Left lobe of liver (tissue), 2 donors: ENCODE data around the gene UGT1A9. TPM values are rescaled to one million over a fixed set of nuclear protein-coding genes. Genes with fewer than 3 reads are reported as not detected.
A peak's percentile ranks its signal among the peaks of the same experiment; 100 is the strongest.
"Not testable (repeated sequence)": the region's sequence is repeated elsewhere in the genome, so short reads cannot be mapped to it uniquely, and the experiment has no call there.

Experiments
- ATAC-seq: fragments of 200-7000 bp; cut with Tn5 transposase; one replicate; pipeline ENCODE4 v1.9.1; 2020; ENCODE audit warnings: mild to moderate bottlenecking, moderate library complexity
- DNase-seq: peaks from one replicate; pipeline ENCODE4 v3.0.0-alpha.2; 2020; ENCODE audit warnings: low spot score
- total RNA-seq: library from RNA; stranded (reverse); gene quantifications from one replicate; pipeline ENCODE4 v1.2.1, GENCODE V29; 2021
- donor health status: DM: no; HTN: no; CAD: no; lungs with moderate emphysema.
- donor health status: DM: no; HTN: yes; CAD: no.

The UGT1A9 gene
- total RNA-seq, 1 donor from 2014 or later, result 95.1 TPM

- DNase-seq (no peak), ATAC-seq (no peak)
Measured at GRCh38 chr2:233708942-233709341, 37.2 kb downstream of the UGT1A9 start.

GRCh38 chr2:233711312-233712008 lies 39.8 kb downstream of the UGT1A9 start:
- peak; percentile 86 for DNase-seq
- ATAC-seq, result peak; percentile 95

DNA sequence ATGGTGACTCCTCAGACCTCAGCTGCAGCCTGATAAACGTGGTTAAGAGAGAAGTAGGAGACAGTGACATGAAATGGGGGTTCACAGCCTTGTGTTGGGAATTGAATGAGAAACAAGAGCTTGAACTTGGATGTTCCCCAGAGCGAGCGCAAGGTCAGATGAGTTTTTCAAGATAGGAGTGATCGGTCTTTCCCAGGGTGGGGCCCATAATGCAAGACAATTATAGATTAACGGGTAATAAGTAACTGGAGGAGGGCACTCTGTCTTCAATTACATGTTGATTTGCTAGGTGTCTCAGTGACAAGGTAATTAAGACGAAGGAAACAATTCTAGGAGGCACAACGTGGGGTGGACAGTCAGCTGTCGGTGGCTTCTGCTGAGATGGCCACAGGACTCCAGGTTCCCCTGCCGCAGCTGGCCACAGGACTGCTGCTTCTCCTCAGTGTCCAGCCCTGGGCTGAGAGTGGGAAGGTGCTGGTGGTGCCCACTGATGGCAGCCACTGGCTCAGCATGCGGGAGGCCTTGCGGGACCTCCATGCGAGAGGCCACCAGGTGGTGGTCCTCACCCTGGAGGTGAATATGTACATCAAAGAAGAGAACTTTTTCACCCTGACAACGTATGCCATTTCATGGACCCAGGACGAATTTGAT lies 41.0 kb downstream of the UGT1A9 start, which contains the start of gene UGT1A5:
Gene UGT1A5 (plus strand): TSS at position 297 of the 651 bp plus-strand sequence. CDS start 85 bp downstream, at position 382.
- no peak for ATAC-seq
- DNase-seq, result no peak

DNA sequence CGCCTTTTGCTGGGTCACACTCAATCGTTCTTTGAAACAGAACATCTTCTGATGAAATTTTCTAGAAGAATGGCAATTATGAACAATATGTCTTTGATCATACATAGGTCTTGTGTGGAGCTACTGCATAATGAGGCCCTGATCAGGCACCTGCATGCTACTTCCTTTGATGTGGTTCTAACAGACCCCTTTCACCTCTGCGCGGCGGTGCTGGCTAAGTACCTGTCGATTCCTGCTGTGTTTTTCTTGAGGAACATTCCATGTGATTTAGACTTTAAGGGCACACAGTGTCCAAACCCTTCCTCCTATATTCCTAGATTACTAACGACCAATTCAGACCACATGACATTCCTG lies 41.5 kb downstream of the UGT1A9 start:
- ATAC-seq (no peak), DNase-seq (no peak)

- ATAC-seq (no peak), DNase-seq (no peak)
Measured at GRCh38 chr2:233714121-233714520, 42.4 kb downstream of the UGT1A9 start.

GRCh38 chr2:233718552-233718951 lies 46.9 kb downstream of the UGT1A9 start, which contains the start of gene UGT1A4:
TSS of gene UGT1A4 (plus strand) at chr2:233718736. CDS start at chr2:233718821, 85 bp downstream.
- peak; percentile 85 for ATAC-seq

DNA sequence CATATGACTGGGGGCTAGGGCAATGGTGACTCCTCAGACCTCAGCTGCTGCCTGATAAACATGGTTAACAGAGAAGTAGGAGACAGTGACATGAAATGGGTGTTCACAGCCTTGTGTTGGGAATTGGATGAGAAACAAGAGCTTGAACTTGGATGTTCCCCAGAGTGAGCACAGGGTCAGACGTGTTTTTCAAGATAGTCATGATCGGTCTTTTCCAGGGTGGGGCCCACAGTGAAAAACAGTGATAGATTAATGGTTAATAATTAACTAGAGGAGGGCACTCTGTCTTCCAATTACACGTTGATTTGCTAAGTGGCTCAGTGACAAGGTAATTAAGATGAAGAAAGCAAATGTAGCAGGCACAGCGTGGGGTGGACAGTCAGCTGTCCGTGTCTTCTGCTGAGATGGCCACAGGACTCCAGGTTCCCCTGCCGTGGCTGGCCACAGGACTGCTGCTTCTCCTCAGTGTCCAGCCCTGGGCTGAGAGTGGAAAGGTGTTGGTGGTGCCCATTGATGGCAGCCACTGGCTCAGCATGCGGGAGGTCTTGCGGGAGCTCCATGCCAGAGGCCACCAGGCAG lies 57.1 kb downstream of the UGT1A9 start, which contains the start of gene UGT1A3:
Gene UGT1A3 (plus strand): TSS at position 320 of the 579 bp plus-strand sequence. CDS start 85 bp downstream, at position 405.
- ATAC-seq, result peak; percentile 82
- DNase-seq, result peak; percentile 67

More at GRCh38 chr2:233718552-233718951, 46.9 kb downstream of the UGT1A9 start, which contains the start of gene UGT1A4:
- peak; percentile 88 for DNase-seq

DNA sequence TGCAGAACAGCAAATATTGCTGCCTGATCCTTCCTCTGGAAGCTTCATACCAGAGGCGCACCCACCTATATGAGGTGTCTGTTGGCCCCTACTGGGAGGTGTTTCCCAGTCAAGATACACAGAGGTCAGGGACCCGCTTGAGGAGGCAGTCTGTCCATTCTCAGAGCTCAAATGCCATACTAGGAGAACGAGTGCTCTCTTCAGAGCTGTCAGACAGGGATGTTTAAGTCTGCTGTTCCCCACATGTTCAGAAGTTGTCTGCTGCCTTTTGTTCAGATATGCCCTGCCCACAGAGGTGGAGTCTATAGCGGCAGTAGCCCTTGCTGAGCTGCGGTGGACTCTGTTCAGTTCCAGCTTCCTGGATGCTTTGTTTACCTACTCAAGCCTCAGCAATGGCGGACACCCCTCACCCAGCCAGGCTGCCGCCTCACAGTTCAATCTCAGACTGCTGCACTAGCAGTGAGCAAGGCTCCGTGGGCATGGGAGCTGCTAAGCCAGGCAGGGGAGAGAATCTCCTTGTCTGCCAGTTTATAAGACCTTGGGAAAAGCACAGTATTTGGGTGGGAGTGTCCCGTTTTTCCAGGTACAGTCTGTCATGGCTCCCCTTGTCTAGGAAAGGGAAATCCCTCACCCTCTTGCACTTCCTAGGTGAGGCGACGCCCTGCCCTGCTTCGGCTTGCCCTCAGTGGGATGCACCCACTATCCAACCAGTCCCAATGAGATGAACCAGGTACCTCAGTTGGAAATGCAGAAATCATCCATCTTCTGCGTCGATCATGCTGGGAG lies 65.4 kb downstream of the UGT1A9 start:
- DNase-seq, result not testable (repeated sequence)
- peak; percentile 72 for ATAC-seq

DNA sequence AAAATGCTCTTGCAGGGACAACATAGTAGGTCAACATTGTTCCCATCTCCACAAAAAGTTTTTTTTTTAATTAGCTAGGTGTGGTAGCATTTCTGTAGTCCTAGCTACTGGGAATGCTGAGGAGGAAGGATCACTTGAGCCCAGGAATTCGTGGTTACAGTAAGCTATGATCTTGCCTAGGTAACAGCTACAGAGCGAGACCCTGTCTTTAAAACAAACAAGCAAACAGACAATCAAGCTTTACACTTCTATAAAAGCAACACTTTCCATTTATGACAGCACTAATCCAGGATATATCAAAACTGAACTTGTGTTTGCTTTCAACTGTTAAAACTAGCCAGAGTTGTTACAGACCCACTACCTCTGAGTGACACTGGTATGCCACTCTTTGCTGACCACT lies 69.2 kb downstream of the UGT1A9 start:
- ATAC-seq (no peak), DNase-seq (no peak)

DNA sequence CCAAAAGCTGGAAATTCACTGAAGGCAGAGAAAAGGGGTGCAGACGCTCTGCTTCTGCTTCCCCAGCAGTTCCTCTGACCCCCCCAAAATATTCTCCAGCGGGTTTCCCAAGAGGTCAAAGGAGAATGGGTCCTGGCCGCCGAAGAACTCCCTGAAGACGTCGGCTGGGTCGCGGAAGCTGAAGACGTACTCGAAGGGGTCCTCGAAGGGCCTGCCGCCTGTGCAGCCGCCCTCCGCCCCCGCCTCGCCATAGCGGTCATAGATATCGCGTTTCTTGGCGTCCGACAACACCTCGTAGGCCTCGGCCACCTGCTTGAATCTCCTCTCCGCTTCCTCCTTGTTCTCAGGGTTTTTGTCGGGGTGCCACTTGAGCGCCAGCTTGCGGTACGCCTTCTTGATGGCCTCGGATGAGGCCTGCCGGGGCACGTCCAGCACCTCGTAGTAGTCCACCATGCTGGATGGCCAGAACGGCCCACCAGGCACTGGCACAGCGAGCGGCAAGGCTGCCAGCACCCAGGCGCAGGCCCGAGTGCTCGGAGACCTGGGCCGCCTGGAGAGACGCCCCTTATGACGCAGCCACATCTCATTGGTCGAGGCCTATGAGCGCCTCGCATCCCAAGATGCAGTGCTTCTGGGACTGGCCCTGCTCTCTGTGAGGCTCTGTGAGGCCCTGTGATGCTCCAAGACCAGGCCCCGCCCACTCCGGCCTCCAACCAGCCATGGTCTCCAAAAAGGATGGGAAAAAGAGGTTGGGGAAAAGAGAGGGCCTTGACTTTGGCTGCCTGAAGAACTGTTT lies 72.0 kb downstream of the UGT1A9 start:
- DNase-seq (no peak), ATAC-seq (peak; percentile 3)

DNA sequence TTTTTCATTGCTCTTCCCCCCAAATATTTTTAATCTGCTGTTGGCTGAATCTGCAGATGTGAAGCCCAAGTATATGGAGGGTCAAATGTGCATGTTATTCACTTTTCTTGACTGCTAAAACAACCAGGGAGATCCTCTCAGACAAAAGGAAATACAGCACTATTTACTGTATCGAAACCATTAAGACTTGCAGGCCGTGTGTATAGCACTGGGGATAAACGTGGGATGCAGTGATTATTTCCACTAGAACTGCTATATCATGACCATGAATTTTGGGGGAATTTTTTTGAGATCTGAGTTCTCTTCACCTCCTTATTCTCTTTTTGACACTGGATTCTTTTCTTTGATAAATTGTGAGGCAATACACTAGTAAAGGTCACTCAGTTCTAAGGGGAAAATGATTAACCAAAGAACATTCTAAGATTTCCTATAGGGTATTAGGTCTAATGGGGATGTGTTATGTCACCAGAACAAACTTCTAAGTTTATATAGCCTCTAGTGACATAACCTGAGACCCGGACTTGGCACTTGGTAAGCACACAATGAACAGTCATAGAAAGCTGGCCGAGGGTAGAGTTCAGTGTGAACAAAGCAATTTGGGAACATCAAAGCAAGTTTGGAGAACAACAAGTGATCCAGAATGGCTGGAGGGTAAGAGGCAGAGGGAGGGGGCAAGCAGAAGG lies 73.5 kb downstream of the UGT1A9 start:
- ATAC-seq, result peak; percentile 54
- DNase-seq, result peak; percentile 75

DNA sequence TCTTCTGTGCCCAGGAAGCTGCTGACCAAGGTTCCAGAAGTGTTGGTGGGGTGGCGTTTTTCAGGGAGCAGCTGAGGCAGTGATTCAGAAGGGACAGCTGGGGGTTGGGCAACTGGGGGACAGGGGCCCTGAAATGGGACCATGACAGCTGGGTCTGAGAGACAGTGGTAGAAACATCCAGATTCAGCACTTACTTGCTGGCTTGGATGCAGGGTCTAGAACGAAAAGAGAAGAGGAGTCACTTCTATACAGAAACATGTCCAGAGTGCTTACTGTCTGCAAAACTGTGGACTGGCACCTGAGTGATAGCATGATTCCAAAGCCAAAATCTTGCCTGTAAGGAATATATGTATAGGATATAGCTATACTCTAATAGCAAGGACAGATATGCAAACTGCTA lies 74.1 kb downstream of the UGT1A9 start:
- not testable (repeated sequence) for ATAC-seq, DNase-seq

DNA sequence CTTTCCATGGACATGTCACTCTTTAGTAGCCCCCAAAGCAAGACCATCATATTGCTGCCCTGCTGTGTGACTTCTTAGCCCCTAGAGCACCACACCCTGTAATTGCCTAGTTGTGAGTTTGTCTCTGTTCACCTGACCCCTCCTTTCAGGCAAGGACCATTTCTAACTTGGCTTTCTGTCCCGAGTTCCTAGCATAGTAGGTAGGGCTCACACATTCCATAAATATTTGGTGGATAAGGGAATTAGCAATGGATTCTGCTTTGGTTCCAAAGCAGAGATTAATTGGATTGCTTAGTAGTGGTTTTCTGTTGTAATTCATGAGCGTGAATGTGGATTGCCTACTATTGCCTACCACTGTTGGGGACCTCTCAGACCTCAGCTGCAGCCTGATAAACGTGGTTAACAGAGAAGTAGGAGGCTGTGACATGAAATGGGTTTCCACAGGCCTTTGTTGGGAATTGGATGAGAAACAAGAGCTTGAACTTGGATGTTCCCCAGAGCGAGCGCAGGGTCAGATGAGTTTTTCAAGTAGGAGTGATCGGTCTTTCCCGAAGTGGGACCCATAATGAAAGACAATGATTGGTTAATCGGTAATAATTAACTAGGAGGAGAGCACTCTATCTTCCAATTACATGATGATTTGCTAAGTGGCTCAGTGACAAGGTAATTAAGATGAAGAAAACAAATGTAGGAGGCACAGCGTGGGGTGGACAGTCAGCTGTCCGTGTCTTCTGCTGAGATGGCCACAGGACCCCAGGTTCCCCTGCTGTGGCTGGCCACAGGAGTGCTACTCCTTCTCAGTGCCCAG lies 75.0 kb downstream of the UGT1A9 start:
- DNase-seq (no peak), ATAC-seq (peak; percentile 33)

- ATAC-seq (no peak), DNase-seq (no peak)
Measured at GRCh38 chr2:233747283-233747544, 75.5 kb downstream of the UGT1A9 start.

- ATAC-seq, DNase-seq: not testable (repeated sequence)
Measured at GRCh38 chr2:233750689-233751088, 79.0 kb downstream of the UGT1A9 start.

DNA sequence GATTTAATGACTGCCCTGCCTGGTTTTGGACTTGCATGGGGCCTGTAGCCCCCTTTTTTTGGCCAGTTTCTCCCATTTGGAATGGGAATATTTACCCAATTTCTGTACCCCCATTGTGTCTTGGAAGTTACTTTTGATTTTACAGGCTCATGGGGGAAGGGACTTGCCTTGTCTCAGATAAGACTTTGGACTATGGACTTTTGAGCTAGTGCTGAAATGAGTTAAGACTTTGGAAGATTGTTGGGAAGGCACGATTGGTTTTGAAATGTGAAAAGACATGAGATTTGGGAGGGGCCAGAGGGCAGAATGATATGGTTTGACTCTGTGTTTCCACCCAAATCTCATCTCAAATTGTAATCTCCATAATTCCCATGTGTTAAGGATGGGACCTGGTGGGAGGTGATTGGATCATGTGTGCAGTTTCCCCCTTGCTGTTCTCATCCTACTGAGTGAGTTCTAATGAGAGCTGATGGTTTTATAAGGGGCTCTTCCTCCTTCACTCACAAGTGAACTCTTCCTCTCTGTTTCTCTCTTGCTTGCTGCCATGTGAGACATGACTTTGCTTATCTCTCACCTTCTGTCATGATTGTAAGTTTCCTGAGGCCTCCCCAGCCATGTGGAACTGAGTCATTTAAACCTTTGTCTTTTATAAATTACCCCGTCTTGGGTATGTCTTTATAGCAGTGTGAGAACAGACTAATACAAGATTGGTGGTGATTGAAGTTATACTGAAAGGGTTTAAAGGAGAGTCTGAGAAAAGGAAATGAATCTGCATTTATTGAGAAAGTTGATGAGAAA lies 79.7 kb downstream of the UGT1A9 start:
- not testable (repeated sequence) for ATAC-seq, DNase-seq

DNA sequence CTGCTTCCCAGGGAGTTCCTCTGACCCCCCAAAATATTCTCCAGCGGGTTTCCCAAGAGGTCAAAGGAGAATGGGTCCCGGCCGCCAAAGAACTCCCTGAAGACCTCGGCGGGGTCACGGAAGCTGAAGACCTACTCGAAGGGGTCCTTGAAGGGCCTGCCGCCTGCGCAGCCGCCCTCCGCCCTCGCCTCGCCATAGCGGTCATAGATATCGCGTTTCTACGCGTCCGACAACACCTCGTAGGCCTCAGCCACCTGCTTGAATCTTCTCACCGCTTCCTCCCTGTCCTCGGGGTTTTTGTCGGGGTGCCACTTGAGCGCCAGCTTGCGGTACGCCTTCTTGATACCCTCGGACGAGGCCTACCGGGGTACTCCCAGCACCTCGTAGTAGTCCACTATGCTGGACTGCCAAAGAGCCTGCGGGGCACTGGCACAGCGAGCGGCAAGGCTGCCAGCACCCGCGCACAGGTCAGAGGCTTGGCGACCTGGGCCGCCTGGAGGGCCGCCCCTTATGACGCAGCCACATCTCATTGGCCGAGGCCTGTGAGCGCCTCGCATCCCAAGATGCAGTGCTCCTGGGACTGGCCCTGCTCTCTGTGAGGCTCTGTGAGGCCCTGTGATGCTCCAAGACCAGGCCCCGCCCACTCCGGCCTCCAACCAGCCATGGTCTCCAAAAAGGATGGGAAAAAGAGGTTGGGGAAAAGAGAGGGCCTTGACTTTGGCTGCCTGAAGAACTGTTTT lies 83.3 kb downstream of the UGT1A9 start:
- ATAC-seq (peak; percentile 10), DNase-seq (no peak)
